ENCODE data around the gene SORCS1. TPM values are rescaled to one million over a fixed set of nuclear protein-coding genes. Genes with fewer than 3 reads are reported as not detected.

SORCS1 gene
- total and polyA plus RNA-seq, 12 donors = 0.18 to 11.1 (median 1.1) TPM

GRCh38 chr10:106637873-106638272 lies 526.6 kb downstream of the SORCS1 start:
- no peaks in the 10 kb centered on the region for H3K9me3 ChIP-seq (replicated peaks in 1 of 3)
- no peak for TF ChIP-seq CTCF (IDR thresholded peaks at IDR 0.05)
- TF ChIP-seq POLR2A (IDR thresholded peaks at IDR 0.05) = no peak

GRCh38 chr10:106636766-106637491 lies 527.6 kb downstream of the SORCS1 start:
- no peak overlapping the region for H3K4me3 ChIP-seq
- no peaks in the 10 kb centered on the region for H3K4me1 ChIP-seq (replicated peaks in 1 of 2)
- H3K27me3 ChIP-seq = no peaks in the 10 kb centered on the region
- TF ChIP-seq CTCF (IDR thresholded peaks at IDR 0.05) = no peak
- no peak for TF ChIP-seq POLR2A (IDR thresholded peaks at IDR 0.05)
- no peak for DNase-seq
- H3K27ac ChIP-seq = no peak overlapping the region
- no peaks in the 10 kb centered on the region for H3K36me3 ChIP-seq (replicated peaks in 1 of 2)
- intact Hi-C loops (cut with DNase I) = no loop called here
- H3K9me3 ChIP-seq (replicated peaks in 1 of 3) = no peaks in the 10 kb centered on the region
- 62 to 71% (median 65%) methylated on average over 4 of the region's 4 CpGs for WGBS, 4 donors

More at GRCh38 chr10:106637873-106638272, 526.6 kb downstream of the SORCS1 start:
- Histone ChIP-seq H3K27ac (no peak overlapping the region), H3K4me1 (replicated peaks in 1 of 2) (no peaks in the 10 kb centered on the region), H3K36me3 (replicated peaks in 1 of 2) (no peaks in the 10 kb centered on the region), H3K27me3 (no peaks in the 10 kb centered on the region), H3K4me3 (no peak overlapping the region)
- intact Hi-C loops (cut with DNase I) = no loop called here
- DNase-seq = no peak

- Histone ChIP-seq H3K4me3 (no peak overlapping the region), H3K9me3 (replicated peaks in 1 of 3) (no peaks in the 10 kb centered on the region), H3K27ac (no peak overlapping the region), H3K36me3 (replicated peaks in 1 of 2) (no peaks in the 10 kb centered on the region), H3K4me1 (replicated peaks in 1 of 2) (no peaks in the 10 kb centered on the region), H3K27me3 (no peaks in the 10 kb centered on the region)
- DNase-seq = no peak
- TF ChIP-seq CTCF (IDR thresholded peaks at IDR 0.05) (no peak), POLR2A (IDR thresholded peaks at IDR 0.05) (no peak)
- intact Hi-C loops (cut with DNase I) = no loop called here
- 78 to 84% (median 81%) methylated on average over 6 of the region's 6 CpGs for WGBS, 4 donors
Measured at GRCh38 chr10:106635947-106636346, 528.6 kb downstream of the SORCS1 start.

- no peaks in the 10 kb centered on the region for H3K9me3 ChIP-seq (replicated peaks in 1 of 3)
- no peak for TF ChIP-seq CTCF (IDR thresholded peaks at IDR 0.05)
- TF ChIP-seq POLR2A (IDR thresholded peaks at IDR 0.05) = no peak
- DNase-seq = no peak
Measured at GRCh38 chr10:106631016-106631702, 533.3 kb downstream of the SORCS1 start.

More at GRCh38 chr10:106631016-106631702, 533.3 kb downstream of the SORCS1 start:
- intact Hi-C loops (cut with DNase I) = no loop called here
- 54 to 60% (median 56%) methylated on average over 3 of the region's 3 CpGs for WGBS, 4 donors
- Histone ChIP-seq H3K4me3 (no peak overlapping the region), H3K4me1 (replicated peaks in 1 of 2) (no peaks in the 10 kb centered on the region), H3K27me3 (no peaks in the 10 kb centered on the region), H3K27ac (no peak overlapping the region), H3K36me3 (replicated peaks in 1 of 2) (no peaks in the 10 kb centered on the region)
